GM12872 (cell line): ENCODE data around the gene RASGRF1.

ENCODE experiments used
- CTCF ChIP-seq: IDR thresholded peaks from 3 replicates; pipeline ENCODE4 v1.5.1; 2011; ENCODE audit warnings: low read depth, mild to moderate bottlenecking, low read length, moderate library complexity; ENCODE audit not compliant: insufficient read depth

Gene RASGRF1

GRCh38 chr15:79115986-79116665 lies 25.5 kb upstream of the RASGRF1 start:
- TF ChIP-seq CTCF = no peak

GRCh38 chr15:79113831-79114230 lies 23.3 kb upstream of the RASGRF1 start:
- no peak for TF ChIP-seq CTCF

GRCh38 chr15:79105141-79105540 lies 14.6 kb upstream of the RASGRF1 start:
- no peak for TF ChIP-seq CTCF

- TF ChIP-seq CTCF = no peak
Measured at GRCh38 chr15:79102595-79102994, 12.0 kb upstream of the RASGRF1 start.

GRCh38 chr15:79101866-79102581 lies 11.4 kb upstream of the RASGRF1 start:
- TF ChIP-seq CTCF = no peak

GRCh38 chr15:79099692-79100091 lies 9.1 kb upstream of the RASGRF1 start:
- no peak for TF ChIP-seq CTCF

GRCh38 chr15:79094611-79095021 lies 4.0 kb upstream of the RASGRF1 start:
- no peak for TF ChIP-seq CTCF
